GM20000 (cell line): ENCODE results near the gene ANO2.
"Not testable (repeated sequence)": the region's sequence is repeated elsewhere in the genome, so short reads cannot be mapped to it uniquely, and the experiment has no call there.

ENCODE experiments used
- DNase-seq: peaks from one replicate; pipeline ENCODE4 v3.0.0; 2012; ENCODE audit warnings: low spot score
- CTCF ChIP-seq: IDR thresholded peaks from 2 replicates; pipeline ENCODE4 v1.5.1; 2012; ENCODE audit warnings: mild to moderate bottlenecking, control low read depth; ENCODE audit errors: extremely low read depth, missing control alignments

ANO2 gene

GRCh38 chr12:5537771-5538170 is 407.3 kb downstream of the ANO2 start:
- no peak for DNase-seq
- TF ChIP-seq CTCF: no peak

GRCh38 chr12:5537026-5537615 is 407.9 kb downstream of the ANO2 start:
- not testable (repeated sequence) for DNase-seq

GRCh38 chr12:5535541-5535940 is 409.5 kb downstream of the ANO2 start:
- no peak for TF ChIP-seq CTCF
- no peak for DNase-seq

GRCh38 chr12:5534426-5535199 is 410.4 kb downstream of the ANO2 start:
- no peak for DNase-seq
- TF ChIP-seq CTCF: no peak

GRCh38 chr12:5533368-5533767 is 411.7 kb downstream of the ANO2 start:
- no peak for TF ChIP-seq CTCF
- DNase-seq: no peak

GRCh38 chr12:5525783-5526367 is 419.2 kb downstream of the ANO2 start:
- TF ChIP-seq CTCF: no peak
- no peak for DNase-seq

- DNase-seq: no peak
- TF ChIP-seq CTCF: no peak
Measured at GRCh38 chr12:5524769-5525436, 420.2 kb downstream of the ANO2 start.
